Fibroblast of lung (primary cell): Measurements from ENCODE around the gene TREM1. TPM values are rescaled to one million over a fixed set of nuclear protein-coding genes. Genes with fewer than 3 reads are reported as not detected.

Experiments
- DNase-seq, 2 donors: peaks; one replicate each; pipeline versions ENCODE4 v3.0.0 to v3.0.0-alpha.2; 2010; ENCODE audit warnings: low read depth in 2 of 2
- H2AFZ ChIP-seq: 2 replicates; pipeline ENCODE4 v1.5.1; 2012; ENCODE audit warnings: low read length, control low read depth, inconsistent platforms
- H3K27ac ChIP-seq: 2 replicates; pipeline ENCODE4 v1.5.1; 2011; ENCODE audit warnings: low read length, control low read depth; ENCODE audit not compliant: insufficient read depth
- H3K27me3 ChIP-seq: 2 replicates; pipeline ENCODE4 v1.5.1; 2011; ENCODE audit warnings: mild to moderate bottlenecking, low read length; ENCODE audit not compliant: control insufficient read depth, insufficient read depth
- H3K36me3 ChIP-seq: 2 replicates; pipeline ENCODE4 v1.5.1; 2011; ENCODE audit warnings: low read length; ENCODE audit not compliant: control insufficient read depth, insufficient read depth
- H3K4me1 ChIP-seq: 2 replicates; pipeline ENCODE4 v1.5.1; 2011; ENCODE audit warnings: low read length; ENCODE audit not compliant: control insufficient read depth, insufficient read depth; ENCODE audit errors: extremely low read depth
- H3K4me2 ChIP-seq: 2 replicates; pipeline ENCODE4 v1.5.1; 2011; ENCODE audit warnings: low read length, control low read depth; ENCODE audit not compliant: insufficient read depth; ENCODE audit errors: extremely low read depth
- H3K4me3 ChIP-seq, 4 experiments: fragments of 200-600 bp in 1 of 4; sonication (generic) in 1 of 4; replicated peaks in 1 of 4; 2 replicates each; pipeline ENCODE4 v1.5.1; 2011 to 2016; ENCODE audit warnings: low read length in 4 of 4, low read depth in 3 of 4, mild to moderate bottlenecking in 3 of 4, control low read depth in 2 of 4, inconsistent platforms in 1 of 4, mixed read lengths in 1 of 4; ENCODE audit not compliant: insufficient read depth in 1 of 4; ENCODE audit errors: control extremely low read depth in 1 of 4
- H3K79me2 ChIP-seq: 2 replicates; pipeline ENCODE4 v1.5.1; 2012; ENCODE audit warnings: mild to moderate bottlenecking, low read length, inconsistent platforms; ENCODE audit not compliant: control insufficient read depth, insufficient read depth
- H3K9ac ChIP-seq: 2 replicates; pipeline ENCODE4 v1.5.1; 2011; ENCODE audit warnings: mild to moderate bottlenecking, low read length, control low read depth; ENCODE audit not compliant: insufficient read depth
- H3K9me3 ChIP-seq: 2 replicates; pipeline ENCODE4 v1.5.1; 2012; ENCODE audit warnings: low read depth, low read length; ENCODE audit not compliant: control insufficient read depth, insufficient read depth
- H4K20me1 ChIP-seq: 2 replicates; pipeline ENCODE4 v1.5.1; 2011; ENCODE audit warnings: low read length; ENCODE audit not compliant: control insufficient read depth, insufficient read depth; ENCODE audit errors: extremely low read depth
- EZH2 ChIP-seq: IDR thresholded peaks from 2 replicates; pipeline ENCODE4 v1.5.1; 2012; ENCODE audit warnings: low read length, control low read depth, mild to moderate bottlenecking; ENCODE audit errors: missing control alignments
- polyA plus RNA-seq, 2 donors: library from polyadenylated mRNA; depleted of rRNA in 1 of 2; stranded (reverse) in 1 of 2; unstranded in 1 of 2; fragments of >200 nt; gene quantifications; 2 replicates each; pipeline ENCODE4 v1.2.1, GENCODE V29; 2011 to 2012; ENCODE audit warnings: missing spikeins in 1 of 2
- total RNA-seq: library from RNA; depleted of rRNA; stranded (reverse); fragments of >200 nt; gene quantifications from 2 replicates; pipeline ENCODE4 v1.2.1, GENCODE V29; 2014
- TF ChIP-seq, protein P1 (sequence below), 2 donors: IDR thresholded peaks in 1 of 2; conservative IDR thresholded peaks in 1 of 2; 1 replicate in 1 of 2; 2 replicates in 1 of 2; pipeline ENCODE4 v1.5.1; 2011 to 2012; ENCODE audit warnings: low read length in 2 of 2, control low read depth in 1 of 2, inconsistent platforms in 1 of 2, low read depth in 1 of 2, mild to moderate bottlenecking in 1 of 2

TREM1 gene
- total and polyA plus RNA-seq, 2 donors (not counting 1 experiment from before 2014, with no cell fraction given), result 0.25 TPM; not detected in 1

DNA sequence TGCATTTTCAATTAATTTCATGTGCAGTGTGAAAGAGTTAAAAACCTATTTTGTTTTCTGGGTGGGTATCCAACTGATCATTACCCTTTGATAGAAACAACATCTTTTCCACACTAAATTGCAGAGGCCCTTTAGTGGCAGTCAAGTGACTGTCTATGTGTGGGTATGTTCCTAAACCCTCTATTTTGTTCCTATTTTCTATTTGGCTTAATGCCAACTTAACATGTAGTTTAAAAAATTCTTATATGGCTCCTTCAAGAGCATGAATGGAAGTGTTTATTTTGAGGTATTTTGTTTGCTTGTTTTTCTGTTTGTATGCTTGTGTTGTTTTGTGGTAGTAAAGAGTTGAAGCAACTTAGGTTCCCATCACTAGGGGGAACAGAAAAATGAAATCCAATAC is 19.9 kb downstream of the TREM1 start:
- Histone ChIP-seq H3K9me3 (no peaks in the 10 kb centered on the region), H3K27ac (no peak overlapping the region), H3K4me2 (no peak overlapping the region), H2AFZ (no peak overlapping the region), H3K4me3 (no peak overlapping the region), H3K9ac (no peak overlapping the region), H4K20me1 (no peaks in the 10 kb centered on the region), H3K79me2 (no peaks in the 10 kb centered on the region), H3K4me1 (no peaks in the 10 kb centered on the region), H3K27me3 (no peaks in the 10 kb centered on the region), H3K36me3 (no peaks in the 10 kb centered on the region)
- TF ChIP-seq, protein P1, sequence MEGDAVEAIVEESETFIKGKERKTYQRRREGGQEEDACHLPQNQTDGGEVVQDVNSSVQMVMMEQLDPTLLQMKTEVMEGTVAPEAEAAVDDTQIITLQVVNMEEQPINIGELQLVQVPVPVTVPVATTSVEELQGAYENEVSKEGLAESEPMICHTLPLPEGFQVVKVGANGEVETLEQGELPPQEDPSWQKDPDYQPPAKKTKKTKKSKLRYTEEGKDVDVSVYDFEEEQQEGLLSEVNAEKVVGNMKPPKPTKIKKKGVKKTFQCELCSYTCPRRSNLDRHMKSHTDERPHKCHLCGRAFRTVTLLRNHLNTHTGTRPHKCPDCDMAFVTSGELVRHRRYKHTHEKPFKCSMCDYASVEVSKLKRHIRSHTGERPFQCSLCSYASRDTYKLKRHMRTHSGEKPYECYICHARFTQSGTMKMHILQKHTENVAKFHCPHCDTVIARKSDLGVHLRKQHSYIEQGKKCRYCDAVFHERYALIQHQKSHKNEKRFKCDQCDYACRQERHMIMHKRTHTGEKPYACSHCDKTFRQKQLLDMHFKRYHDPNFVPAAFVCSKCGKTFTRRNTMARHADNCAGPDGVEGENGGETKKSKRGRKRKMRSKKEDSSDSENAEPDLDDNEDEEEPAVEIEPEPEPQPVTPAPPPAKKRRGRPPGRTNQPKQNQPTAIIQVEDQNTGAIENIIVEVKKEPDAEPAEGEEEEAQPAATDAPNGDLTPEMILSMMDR (conservative IDR thresholded peaks at IDR 0.05 in 1 of 2, IDR thresholded peaks at IDR 0.05 in 1 of 2; ENCODE audit: low read depth in 1 of 2, low read length in 2 of 2), result no peak
- no peak for TF ChIP-seq EZH2
- no peak for DNase-seq

DNA sequence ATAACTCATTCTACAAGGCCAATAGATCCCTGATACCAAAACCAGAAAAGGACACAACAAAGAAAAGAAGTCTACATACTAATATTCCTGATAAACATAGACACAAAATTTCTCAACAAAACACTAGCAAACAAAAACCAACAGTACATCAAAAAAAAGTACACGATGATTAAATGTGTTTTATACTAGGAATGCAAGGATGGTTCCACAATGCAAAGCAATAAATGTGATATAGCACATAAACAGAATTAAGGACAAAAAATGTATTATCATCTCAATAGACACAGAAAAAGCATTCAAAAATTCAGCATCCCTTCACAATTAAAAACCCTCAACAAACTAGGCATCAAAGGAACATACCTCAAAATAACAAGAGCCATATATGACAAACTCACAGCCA is 23.2 kb downstream of the TREM1 start:
- Histone ChIP-seq H3K79me2 (no peaks in the 10 kb centered on the region), H4K20me1 (no peaks in the 10 kb centered on the region), H3K9me3 (no peaks in the 10 kb centered on the region), H3K9ac (no peak overlapping the region), H3K4me2 (no peak overlapping the region), H3K4me1 (no peaks in the 10 kb centered on the region), H2AFZ (no peak overlapping the region), H3K36me3 (no peaks in the 10 kb centered on the region), H3K27me3 (no peaks in the 10 kb centered on the region), H3K4me3 (no peak overlapping the region), H3K27ac (no peak overlapping the region)
- no peak for DNase-seq
- TF ChIP-seq EZH2, result no peak
- TF ChIP-seq, protein P1 (conservative IDR thresholded peaks at IDR 0.05 in 1 of 2, IDR thresholded peaks at IDR 0.05 in 1 of 2; ENCODE audit: low read depth in 1 of 2, low read length in 2 of 2), result no peak

- Histone ChIP-seq H3K27ac (no peak overlapping the region), H3K4me2 (no peak overlapping the region), H3K4me1 (no peaks in the 10 kb centered on the region), H3K36me3 (no peaks in the 10 kb centered on the region), H3K9me3 (no peaks in the 10 kb centered on the region), H3K79me2 (no peaks in the 10 kb centered on the region), H4K20me1 (no peaks in the 10 kb centered on the region), H3K4me3 (no peak overlapping the region), H3K9ac (no peak overlapping the region), H3K27me3 (no peaks in the 10 kb centered on the region), H2AFZ (no peak overlapping the region)
- TF ChIP-seq, protein P1 (conservative IDR thresholded peaks at IDR 0.05 in 1 of 2, IDR thresholded peaks at IDR 0.05 in 1 of 2; ENCODE audit: low read depth in 1 of 2, low read length in 2 of 2), result no peak
- TF ChIP-seq EZH2, result no peak
- DNase-seq, result no peak
Measured at GRCh38 chr6:41262401-41262800, 24.1 kb downstream of the TREM1 start.
